CD4-positive, alpha-beta T cell treated with Interferon gamma for 1 hour (primary cell): ENCODE results near the gene TSC2.
"Not testable (repeated sequence)": the region's sequence is repeated elsewhere in the genome, so short reads cannot be mapped to it uniquely, and the experiment has no call there.

ENCODE experiments used
- DNase-seq: peaks from one replicate; pipeline ENCODE4 v3.0.0-alpha.2; 2020

Gene TSC2

GRCh38 chr16:2088759-2089358, 41.1 kb downstream of the TSC2 start:
- no peak for DNase-seq

GRCh38 chr16:2089706-2090480, 42.1 kb downstream of the TSC2 start:
- DNase-seq = no peak

GRCh38 chr16:2090481-2090776, 42.6 kb downstream of the TSC2 start:
- DNase-seq = no peak

GRCh38 chr16:2090777-2091546, 43.2 kb downstream of the TSC2 start:
- peak; percentile 61 for DNase-seq

GRCh38 chr16:2091547-2092255, 43.9 kb downstream of the TSC2 start:
- DNase-seq = no peak

GRCh38 chr16:2092256-2092620, 44.5 kb downstream of the TSC2 start:
- no peak for DNase-seq

GRCh38 chr16:2092866-2093265, 45.1 kb downstream of the TSC2 start:
- no peak for DNase-seq

- no peak for DNase-seq
Observed at GRCh38 chr16:2093793-2094192, 46.0 kb downstream of the TSC2 start.

- no peak for DNase-seq
Observed at GRCh38 chr16:2095315-2095853, 47.6 kb downstream of the TSC2 start.

GRCh38 chr16:2095918-2096582, 48.3 kb downstream of the TSC2 start:
- DNase-seq = no peak

- no peak for DNase-seq
Observed at GRCh38 chr16:2096853-2097595, 49.2 kb downstream of the TSC2 start.

GRCh38 chr16:2097689-2098088, 49.9 kb downstream of the TSC2 start:
- DNase-seq = not testable (repeated sequence)

GRCh38 chr16:2101581-2101980, 53.8 kb downstream of the TSC2 start:
- DNase-seq = not testable (repeated sequence)

GRCh38 chr16:2102471-2102870, 54.7 kb downstream of the TSC2 start:
- no peak for DNase-seq

- not testable (repeated sequence) for DNase-seq
Observed at GRCh38 chr16:2104464-2104863, 56.7 kb downstream of the TSC2 start.

GRCh38 chr16:2105291-2105690, 57.5 kb downstream of the TSC2 start:
- DNase-seq = not testable (repeated sequence)

GRCh38 chr16:2105769-2106168, 58.0 kb downstream of the TSC2 start:
- DNase-seq = not testable (repeated sequence)

- not testable (repeated sequence) for DNase-seq
Observed at GRCh38 chr16:2106211-2106610, 58.4 kb downstream of the TSC2 start.

- not testable (repeated sequence) for DNase-seq
Observed at GRCh38 chr16:2107121-2107790, 59.5 kb downstream of the TSC2 start.

- not testable (repeated sequence) for DNase-seq
Observed at GRCh38 chr16:2107791-2108125, 60.0 kb downstream of the TSC2 start.
